ENCODE measurements around the gene ZCWPW1.

DNA sequence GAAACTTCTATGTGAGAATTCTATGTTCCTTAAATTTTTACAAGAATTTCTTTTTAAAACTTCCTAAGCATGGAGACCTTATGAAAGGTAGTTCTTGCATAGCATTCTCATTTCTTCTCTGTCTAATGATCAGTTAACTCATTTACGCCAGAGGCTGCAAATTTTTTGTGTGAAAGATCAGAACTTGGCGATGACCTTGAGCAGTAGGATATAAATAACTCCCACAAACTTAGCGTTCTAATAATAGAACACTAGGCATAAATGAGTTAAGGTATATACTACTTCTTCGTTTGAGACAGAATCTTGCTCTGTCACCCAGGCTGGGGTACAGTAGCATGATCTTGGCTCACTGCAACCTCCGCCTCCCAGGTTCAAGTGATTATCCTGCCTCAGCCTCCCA is 41.6 kb downstream of the ZCWPW1 start:
- TF ChIP-seq, protein P1, sequence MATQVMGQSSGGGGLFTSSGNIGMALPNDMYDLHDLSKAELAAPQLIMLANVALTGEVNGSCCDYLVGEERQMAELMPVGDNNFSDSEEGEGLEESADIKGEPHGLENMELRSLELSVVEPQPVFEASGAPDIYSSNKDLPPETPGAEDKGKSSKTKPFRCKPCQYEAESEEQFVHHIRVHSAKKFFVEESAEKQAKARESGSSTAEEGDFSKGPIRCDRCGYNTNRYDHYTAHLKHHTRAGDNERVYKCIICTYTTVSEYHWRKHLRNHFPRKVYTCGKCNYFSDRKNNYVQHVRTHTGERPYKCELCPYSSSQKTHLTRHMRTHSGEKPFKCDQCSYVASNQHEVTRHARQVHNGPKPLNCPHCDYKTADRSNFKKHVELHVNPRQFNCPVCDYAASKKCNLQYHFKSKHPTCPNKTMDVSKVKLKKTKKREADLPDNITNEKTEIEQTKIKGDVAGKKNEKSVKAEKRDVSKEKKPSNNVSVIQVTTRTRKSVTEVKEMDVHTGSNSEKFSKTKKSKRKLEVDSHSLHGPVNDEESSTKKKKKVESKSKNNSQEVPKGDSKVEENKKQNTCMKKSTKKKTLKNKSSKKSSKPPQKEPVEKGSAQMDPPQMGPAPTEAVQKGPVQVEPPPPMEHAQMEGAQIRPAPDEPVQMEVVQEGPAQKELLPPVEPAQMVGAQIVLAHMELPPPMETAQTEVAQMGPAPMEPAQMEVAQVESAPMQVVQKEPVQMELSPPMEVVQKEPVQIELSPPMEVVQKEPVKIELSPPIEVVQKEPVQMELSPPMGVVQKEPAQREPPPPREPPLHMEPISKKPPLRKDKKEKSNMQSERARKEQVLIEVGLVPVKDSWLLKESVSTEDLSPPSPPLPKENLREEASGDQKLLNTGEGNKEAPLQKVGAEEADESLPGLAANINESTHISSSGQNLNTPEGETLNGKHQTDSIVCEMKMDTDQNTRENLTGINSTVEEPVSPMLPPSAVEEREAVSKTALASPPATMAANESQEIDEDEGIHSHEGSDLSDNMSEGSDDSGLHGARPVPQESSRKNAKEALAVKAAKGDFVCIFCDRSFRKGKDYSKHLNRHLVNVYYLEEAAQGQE (IDR thresholded peaks at IDR 0.05; ENCODE audit: low read depth, low read length): no peak
- TF ChIP-seq FOXM1 (IDR thresholded peaks at IDR 0.05; ENCODE audit: low read depth) (no peak), EP300 (IDR thresholded peaks at IDR 0.05; ENCODE audit: borderline replicate concordance in 1 of 2, low read depth in 1 of 2, low read length in 1 of 2) (no peak), JUND (IDR thresholded peaks at IDR 0.05) (no peak), POLR2AphosphoS5 (IDR thresholded peaks at IDR 0.05; ENCODE audit: low read depth, low read length) (no peak), ELF1 (IDR thresholded peaks at IDR 0.05) (no peak), TAF1 (IDR thresholded peaks at IDR 0.05; ENCODE audit: borderline replicate concordance, low read depth, low read length) (no peak), CHD2 (IDR thresholded peaks at IDR 0.05; ENCODE audit: low read length, partially characterized antibody) (no peak), EZH2phosphoT487 (IDR thresholded peaks at IDR 0.05; ENCODE audit: borderline replicate concordance, low read depth) (no peak), RFX5 (IDR thresholded peaks at IDR 0.05; ENCODE audit: low read length) (no peak)
- TF ChIP-seq, protein P2, sequence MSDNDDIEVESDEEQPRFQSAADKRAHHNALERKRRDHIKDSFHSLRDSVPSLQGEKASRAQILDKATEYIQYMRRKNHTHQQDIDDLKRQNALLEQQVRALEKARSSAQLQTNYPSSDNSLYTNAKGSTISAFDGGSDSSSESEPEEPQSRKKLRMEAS (IDR thresholded peaks at IDR 0.05; ENCODE audit: low read depth): no peak
- TF ChIP-seq, protein P3, sequence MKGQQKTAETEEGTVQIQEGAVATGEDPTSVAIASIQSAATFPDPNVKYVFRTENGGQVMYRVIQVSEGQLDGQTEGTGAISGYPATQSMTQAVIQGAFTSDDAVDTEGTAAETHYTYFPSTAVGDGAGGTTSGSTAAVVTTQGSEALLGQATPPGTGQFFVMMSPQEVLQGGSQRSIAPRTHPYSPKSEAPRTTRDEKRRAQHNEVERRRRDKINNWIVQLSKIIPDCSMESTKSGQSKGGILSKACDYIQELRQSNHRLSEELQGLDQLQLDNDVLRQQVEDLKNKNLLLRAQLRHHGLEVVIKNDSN (IDR thresholded peaks at IDR 0.05; ENCODE audit: borderline replicate concordance, low read depth): no peak
- TF ChIP-seq, protein P4, sequence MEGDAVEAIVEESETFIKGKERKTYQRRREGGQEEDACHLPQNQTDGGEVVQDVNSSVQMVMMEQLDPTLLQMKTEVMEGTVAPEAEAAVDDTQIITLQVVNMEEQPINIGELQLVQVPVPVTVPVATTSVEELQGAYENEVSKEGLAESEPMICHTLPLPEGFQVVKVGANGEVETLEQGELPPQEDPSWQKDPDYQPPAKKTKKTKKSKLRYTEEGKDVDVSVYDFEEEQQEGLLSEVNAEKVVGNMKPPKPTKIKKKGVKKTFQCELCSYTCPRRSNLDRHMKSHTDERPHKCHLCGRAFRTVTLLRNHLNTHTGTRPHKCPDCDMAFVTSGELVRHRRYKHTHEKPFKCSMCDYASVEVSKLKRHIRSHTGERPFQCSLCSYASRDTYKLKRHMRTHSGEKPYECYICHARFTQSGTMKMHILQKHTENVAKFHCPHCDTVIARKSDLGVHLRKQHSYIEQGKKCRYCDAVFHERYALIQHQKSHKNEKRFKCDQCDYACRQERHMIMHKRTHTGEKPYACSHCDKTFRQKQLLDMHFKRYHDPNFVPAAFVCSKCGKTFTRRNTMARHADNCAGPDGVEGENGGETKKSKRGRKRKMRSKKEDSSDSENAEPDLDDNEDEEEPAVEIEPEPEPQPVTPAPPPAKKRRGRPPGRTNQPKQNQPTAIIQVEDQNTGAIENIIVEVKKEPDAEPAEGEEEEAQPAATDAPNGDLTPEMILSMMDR (IDR thresholded peaks at IDR 0.05): no peak

Measured in SK-N-SH (cell line).